Left forelimb (tissue), 1 donor: Measurements from ENCODE around the gene DGCR8.

Experiments used
- DNase-seq: peaks from one replicate; pipeline ENCODE4 v3.0.0-alpha.2; 2018; ENCODE audit warnings: low spot score

The DGCR8 gene

DNA sequence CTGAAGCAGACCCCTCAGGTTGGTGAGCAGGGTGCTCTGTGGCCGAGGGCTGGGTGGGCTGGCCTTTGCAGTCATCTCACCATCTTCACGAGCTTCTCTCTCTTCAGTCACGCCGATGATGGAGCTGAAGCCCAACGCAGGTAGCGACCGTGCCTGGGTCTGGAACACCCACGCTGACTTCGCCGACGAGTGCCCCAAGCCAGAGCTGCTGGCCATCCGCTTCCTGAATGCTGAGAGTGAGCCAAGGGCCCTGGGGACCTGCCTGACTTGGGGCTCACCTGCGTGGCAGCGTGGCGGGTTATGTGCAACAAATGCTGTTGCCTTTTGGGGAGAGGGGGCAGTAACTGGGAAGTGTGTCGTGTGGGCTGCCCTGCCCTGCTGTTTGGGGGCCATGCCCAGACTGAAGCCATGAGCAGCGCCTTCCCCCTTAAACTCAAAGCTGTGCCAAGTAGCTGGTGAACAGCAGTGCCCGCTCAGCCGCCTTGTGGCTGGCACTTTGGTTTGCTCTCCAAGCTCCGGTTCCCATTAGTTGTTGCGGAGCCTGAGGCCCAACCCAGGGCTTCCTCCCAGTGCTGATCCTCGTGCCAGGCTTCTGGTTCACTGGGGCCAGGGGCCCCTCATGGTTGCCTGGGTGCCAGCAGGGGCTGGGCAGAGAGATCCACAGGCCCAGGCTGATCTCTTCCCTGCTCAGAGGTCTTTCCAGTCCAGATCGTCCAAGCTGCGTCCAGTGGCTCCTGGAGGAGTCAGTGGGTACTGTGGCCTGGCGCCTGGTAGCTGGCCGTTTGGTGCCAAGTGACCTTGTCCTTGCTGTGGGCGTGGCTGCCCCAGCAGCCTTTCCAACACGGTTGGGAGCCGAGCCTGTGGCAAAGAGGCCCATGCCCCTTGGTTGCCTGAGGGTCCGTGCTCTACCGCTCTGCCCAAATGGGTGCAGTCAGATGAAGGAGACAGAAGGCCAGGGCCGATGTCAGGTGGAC, 45.4 kb downstream of the DGCR8 start:
- DNase-seq: no peak

- DNase-seq: no peak
Observed at GRCh38 chr22:20126284-20127029, 46.4 kb downstream of the DGCR8 start.

- DNase-seq: no peak
Observed at GRCh38 chr22:20127318-20127868, 47.4 kb downstream of the DGCR8 start.

DNA sequence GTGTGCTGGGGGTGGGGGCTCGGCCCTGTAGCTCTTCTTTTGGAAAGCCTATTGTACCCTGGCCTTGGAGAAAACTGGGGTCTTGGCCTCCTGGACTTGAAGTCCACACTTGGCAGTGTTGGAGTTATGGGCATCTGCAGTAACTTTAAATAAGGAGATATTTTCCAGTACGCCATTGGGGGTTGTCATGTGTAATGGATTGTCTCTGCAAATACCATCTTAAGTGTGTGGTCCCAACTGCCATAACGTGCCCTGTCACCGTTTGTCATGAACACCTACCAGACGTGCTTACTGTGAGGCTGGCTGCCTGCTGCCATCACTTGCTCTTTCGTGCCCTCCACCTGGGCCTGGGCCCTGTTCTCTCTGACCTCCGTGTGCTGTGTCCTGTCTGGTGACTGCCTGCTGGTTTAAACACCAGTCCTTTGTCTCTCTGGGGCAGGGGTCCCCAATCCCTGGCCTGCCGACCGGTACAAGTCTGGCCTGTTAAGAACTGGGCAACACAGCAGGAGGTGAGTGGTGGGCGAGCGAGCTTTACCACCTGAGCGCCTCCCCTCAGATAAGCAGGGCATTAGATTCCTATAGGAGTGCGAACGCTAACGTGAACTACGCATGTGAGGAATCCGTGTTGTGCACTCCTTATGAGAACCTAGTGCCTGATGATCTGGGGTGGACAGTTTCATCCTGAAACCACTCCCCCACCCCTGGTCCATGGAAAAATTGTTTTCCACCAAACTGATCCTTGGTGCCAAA, 48.0 kb downstream of the DGCR8 start:
- DNase-seq: no peak

- DNase-seq: no peak
Observed at GRCh38 chr22:20128619-20128901, 48.5 kb downstream of the DGCR8 start.

DNA sequence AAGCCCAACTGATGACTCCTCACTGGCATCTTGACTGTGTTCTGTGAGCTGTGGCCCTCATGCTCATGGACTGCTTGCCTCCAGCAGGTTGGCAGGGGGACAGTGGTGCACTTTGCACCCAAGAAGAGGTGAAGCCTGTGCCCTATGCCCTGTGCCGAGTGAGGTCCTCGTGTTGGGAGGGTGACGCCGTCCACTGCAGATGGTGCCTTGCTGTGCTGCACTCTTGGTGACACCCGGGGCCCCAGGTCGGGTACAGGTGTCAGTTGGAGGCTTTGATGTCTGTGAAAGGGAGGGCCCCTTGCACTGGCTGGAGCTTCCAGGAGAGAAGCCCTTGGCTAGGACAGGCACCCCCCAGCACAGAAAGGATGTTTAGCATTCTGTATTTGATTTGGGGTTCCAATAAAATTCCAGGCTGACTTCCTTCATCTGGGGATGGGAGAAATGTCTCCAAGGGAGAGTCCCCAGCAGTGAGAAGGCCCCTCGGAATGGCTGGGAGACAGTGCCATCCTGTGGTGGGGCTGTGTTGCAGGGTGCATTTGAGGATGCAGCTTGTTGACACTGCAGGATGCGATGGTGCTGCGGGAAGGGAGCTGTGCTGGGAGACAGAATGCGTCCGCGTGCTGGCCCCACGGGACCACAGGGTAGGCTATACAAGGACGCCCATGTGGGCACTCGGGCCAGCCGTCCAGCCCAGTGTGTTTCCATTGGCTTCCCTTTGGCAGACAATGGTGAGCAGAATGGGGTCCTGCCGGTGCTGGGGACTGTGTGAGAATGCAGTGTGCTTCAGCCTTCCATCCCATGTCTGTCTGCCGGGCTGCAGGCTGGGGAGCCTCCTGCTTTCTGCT, 49.1 kb downstream of the DGCR8 start:
- DNase-seq: no peak

- no peak for DNase-seq
Observed at GRCh38 chr22:20129747-20130014, 49.6 kb downstream of the DGCR8 start.

- DNase-seq: no peak
Observed at GRCh38 chr22:20130319-20130718, 50.3 kb downstream of the DGCR8 start.

DNA sequence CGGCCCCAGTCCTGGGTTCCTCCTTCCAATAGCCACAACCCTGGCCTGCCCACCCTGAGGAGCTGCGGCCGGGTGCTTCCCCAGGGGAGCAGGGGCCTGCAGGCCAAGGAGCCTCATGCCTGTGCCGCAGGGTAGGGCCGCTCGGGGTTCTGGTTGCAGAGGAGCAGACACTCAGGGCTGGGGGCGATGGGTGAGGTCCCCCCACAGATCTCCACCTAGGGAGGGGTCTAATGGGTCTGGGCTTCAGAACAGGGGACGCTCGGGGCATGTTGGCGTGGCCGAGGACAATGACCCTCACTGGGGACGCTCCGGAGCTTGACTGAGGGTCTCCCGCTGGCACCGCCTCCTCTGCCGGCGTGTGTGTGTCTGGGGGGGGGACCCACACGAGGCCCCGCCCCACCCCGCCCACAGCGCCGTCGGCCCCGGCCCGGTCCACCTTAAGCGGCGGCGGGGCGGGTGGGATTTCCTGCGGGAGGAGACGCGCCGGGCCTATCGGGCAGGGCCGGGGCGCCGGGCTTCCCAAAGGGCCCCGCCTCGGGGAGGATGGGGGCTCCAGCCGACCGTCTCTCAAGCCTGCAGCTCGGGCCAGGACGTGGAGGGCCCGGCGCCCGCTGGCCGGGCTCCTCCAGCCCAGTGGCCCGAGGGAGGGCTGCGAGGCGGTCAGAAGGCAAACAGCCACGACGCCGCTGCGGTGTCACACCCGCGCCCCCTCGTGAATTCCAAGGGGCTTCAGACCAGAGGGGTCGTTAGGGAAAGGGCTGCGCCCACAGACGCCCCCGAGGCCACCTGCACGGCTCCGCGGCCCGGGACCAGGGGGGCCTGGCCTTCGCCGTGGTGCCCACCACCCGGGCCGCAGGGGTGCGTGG, 50.9 kb downstream of the DGCR8 start:
- peak; percentile 88 for DNase-seq

DNA sequence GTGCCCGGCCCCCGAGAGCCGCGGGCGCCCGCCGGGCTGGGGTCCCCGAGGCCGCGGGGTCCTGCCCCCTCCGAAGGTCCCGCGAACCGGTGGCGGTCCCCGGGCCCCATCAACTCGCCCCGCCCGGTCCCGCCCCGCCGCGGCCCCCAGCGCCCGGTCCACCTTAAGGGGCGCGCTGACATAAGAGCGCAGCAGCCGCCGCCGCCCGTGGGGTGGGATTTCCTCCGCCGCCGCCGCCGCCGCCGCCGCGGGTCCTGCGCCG, 51.5 kb downstream of the DGCR8 start, which contains the start of gene ZDHHC8:
Gene ZDHHC8 (plus strand): TSS at position 208 of the 262 bp plus-strand sequence. CDS start 144 bp downstream, outside the sequence.
- no peak for DNase-seq

DNA sequence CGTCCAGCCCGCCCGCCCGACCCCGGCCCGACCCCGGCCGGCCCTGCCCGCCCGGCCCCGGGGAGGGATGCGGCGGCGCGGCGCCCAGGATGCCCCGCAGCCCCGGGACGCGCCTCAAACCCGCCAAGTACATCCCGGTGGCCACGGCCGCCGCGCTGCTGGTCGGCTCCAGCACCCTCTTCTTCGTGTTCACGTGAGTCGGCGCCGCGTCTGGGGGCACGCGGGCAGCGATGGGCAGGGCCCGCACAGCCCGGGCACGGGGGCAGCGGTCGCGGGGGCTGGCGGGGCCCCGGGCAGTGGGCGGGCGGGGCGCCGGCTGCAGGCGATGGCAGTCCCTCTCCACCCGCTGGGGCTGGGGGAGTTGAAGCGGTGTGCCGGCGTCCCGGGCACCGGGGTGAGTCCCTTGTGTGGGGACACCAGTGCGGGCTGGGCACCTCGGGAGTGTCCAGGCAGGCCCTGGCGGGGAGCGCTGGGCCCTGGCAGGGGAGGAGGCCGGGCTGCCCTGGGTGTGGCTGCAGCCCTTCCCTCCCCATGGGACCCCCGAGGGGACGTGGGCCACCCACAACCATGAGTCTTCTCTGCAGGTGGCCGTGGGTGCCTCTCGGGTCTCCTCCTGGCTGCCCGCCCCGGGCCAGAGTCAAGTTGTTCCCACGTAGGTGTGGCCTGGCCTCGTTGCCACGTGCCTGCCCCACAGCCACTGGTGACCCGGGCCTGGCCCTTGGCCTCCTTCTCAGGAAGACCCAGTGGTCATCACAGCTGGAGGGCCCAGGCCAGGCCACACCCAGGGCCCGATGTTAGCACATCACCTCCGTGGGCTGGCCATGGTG, 52.0 kb downstream of the DGCR8 start:
- no peak for DNase-seq

GRCh38 chr22:20132686-20133246, 52.7 kb downstream of the DGCR8 start:
- no peak for DNase-seq

GRCh38 chr22:20133930-20134549, 54.0 kb downstream of the DGCR8 start:
- no peak for DNase-seq

GRCh38 chr22:20135265-20135664, 55.2 kb downstream of the DGCR8 start:
- no peak for DNase-seq

DNA sequence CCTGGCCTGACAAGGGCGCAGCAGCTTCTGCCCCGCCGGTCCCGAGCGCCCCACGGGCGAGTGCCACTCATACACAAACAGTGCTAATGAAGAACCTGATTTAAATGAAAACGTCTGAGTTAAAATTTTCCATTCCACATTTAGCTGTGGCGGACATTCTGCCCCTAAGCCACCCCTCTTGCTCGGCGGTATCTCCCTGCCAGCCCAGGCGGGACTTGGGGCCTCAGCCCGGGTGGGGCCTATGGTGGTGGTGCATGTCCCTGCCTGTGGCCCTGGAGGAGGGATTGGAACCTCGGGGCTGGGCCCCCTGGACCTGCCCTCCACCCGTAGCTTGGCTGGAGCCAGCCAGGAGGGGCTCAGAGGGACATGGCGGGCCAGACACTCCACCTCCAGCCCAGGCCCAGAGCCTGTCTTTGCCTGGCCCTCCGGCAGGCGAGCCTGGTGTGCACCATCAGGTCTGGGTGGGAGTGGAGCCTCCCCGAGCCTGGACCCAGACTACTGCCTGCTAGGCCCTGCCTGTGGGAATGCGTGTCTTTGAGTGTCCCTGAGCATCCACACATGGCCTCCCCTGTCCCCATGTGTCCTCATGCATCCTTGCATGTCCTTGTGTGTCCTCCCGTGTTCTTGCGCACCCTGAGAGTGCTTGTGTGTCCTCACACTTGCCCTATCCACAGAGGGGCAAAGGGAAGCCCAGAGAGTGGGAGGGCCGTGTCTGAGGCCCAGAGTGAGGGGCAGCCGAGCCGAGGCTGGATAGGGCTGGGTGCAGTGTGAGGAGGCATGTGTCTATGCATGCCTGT, 56.0 kb downstream of the DGCR8 start:
- no peak for DNase-seq

DNA sequence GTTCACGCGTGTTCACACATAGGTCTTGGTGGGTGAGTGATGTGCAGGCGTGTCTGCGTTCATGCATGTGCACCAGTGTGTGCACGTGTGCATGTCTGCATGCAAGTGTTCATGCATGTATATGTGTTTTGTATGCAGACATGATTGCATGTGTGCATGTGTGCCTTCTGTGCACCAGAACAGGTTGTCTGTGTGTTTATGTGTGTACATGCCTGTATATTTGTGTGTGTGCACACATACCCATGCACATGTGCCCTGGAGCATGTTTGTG, 56.5 kb downstream of the DGCR8 start:
- DNase-seq: no peak

- no peak for DNase-seq
Observed at GRCh38 chr22:20137113-20137512, 57.1 kb downstream of the DGCR8 start.

DNA sequence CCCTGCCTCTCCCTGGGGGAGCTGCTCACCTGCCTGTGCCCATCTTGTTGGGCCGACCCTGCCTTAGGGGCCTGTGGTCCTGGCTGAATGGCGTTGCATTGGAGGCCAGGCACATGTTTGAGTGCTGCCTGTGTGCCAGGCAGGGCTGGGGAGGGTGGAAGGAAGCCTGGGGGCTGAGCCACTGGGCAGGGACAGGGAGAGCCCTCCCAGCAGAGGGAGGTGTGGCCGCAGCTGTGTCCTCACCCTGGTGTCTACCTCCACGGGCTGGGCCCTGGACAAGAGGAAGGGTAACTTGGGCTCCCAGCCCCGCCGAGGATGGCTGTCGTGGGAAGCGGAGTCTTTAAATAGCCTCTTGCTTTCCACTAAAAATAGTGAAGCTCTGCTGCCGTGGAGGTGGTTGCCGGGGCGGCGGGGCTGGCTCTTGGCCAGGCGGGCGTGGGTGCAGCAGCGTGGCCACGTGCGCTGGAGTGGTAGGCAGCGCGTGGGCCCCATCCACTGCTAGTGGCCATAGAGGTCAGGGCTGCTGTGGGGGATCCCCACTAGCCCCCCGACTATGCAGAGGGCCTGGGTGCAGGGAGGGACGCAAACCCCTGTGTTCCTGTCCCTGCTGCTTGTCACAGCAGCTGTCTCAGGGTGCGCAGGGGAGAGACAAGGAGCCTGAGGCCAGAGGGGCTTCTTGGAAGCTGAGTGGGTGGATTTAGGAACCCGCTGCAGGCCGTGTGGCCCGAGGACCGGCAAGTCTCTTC, 57.8 kb downstream of the DGCR8 start:
- DNase-seq: no peak
